Transverse colon (tissue), 4 donors: ENCODE data around the gene SEMA6B. TPM values are rescaled to one million over a fixed set of nuclear protein-coding genes. Genes with fewer than 3 reads are reported as not detected.

ENCODE experiments used
- DNase-seq: peaks from one replicate; pipeline ENCODE4 v3.0.0-alpha.2; 2019
- H3K27ac ChIP-seq, 4 donors: fragments of 200-600 bp; sonication (generic); 2 replicates each; pipeline ENCODE4 v1.5.1; 2016 to 2018; ENCODE audit warnings: inconsistent platforms in 4 of 4
- H3K27me3 ChIP-seq: fragments of 200-600 bp; sonication (generic); 2 replicates; pipeline ENCODE4 v1.5.1; 2017; ENCODE audit warnings: inconsistent platforms
- H3K36me3 ChIP-seq, 4 donors: fragments of 200-600 bp; sonication (generic); 2 replicates each; pipeline ENCODE4 v1.5.1; 2017 to 2019; ENCODE audit warnings: inconsistent platforms in 4 of 4
- H3K4me1 ChIP-seq, 4 donors: fragments of 200-600 bp; sonication (generic); 2 replicates each; pipeline ENCODE4 v1.5.1; 2017 to 2020; ENCODE audit warnings: inconsistent platforms in 4 of 4
- H3K4me3 ChIP-seq, 4 donors: fragments of 200-600 bp; sonication (generic); 1 replicate in 1 of 4; 2 replicates in 3 of 4; pipeline versions ENCODE4 v1.5.1 to v1.6.1; 2017 to 2019; ENCODE audit warnings: inconsistent platforms in 4 of 4
- H3K9me3 ChIP-seq, 2 donors: fragments of 200-600 bp; sonication (generic); 2 replicates each; pipeline ENCODE4 v1.5.1; 2017 to 2019; ENCODE audit warnings: inconsistent platforms in 2 of 2
- EP300 ChIP-seq: sonication (generic); formaldehyde crosslinking; IDR thresholded peaks from one replicate; pipeline ENCODE4 v1.6.1; 2017; ENCODE audit warnings: antibody characterized with exemption, low read depth
- POLR2A ChIP-seq: fragments of 450-650 bp; IDR thresholded peaks from one replicate; pipeline ENCODE4 v1.6.1; 2016; ENCODE audit warnings: antibody characterized with exemption, mild to moderate bottlenecking, moderate library complexity
- POLR2AphosphoS5 ChIP-seq, 3 donors: sonication (generic); formaldehyde crosslinking; IDR thresholded peaks; one replicate each; pipeline ENCODE4 v1.6.1; 2016; ENCODE audit warnings: antibody characterized with exemption in 3 of 3
- WGBS, 2 donors: methylation state at CpG; one replicate each; pipeline ENCODE4 v1.1.5; 2018; ENCODE audit warnings: low coverage in 1 of 2; 5-methylcytosine and 5-hydroxymethylcytosine counted together
- in situ Hi-C, 4 donors: fragments of 200-750 bp; cut with MboI; loops; one replicate each; pipeline versions ENCODE4 v1.15.0 to v1.15.1; 2017; ENCODE audit warnings: low sequenced_read_pairs in 3 of 4, low pct_ligation_motif_present in 1 of 4, low pct_unique_long_range_greater_than_20kb in 1 of 4
- intact Hi-C: fragments of 100-400 bp; cut with DNase I; formaldehyde crosslinking; loops from one replicate; pipeline ENCODE4 v1.15.1; 2023; ENCODE audit warnings: low total_unique reads
- total RNA-seq, 4 donors: library from RNA; depleted of rRNA; stranded (reverse); fragments of >200 nt; gene quantifications; one replicate each; pipeline ENCODE4 v1.1.0, GENCODE V29; 2016
- TF ChIP-seq, protein P1 (sequence below), 5 experiments: fragments of 200-600 bp in 3 of 5; fragments of 450-650 bp in 2 of 5; sonication (generic) in 3 of 5; IDR thresholded peaks; 1 replicate in 2 of 5; 2 replicates in 3 of 5; pipeline ENCODE4 v1.5.1; 2016 to 2017; ENCODE audit warnings: antibody characterized with exemption in 5 of 5, inconsistent platforms in 3 of 5, mild to moderate bottlenecking in 2 of 5, moderate library complexity in 1 of 5

SEMA6B gene
- total RNA-seq, 4 donors from 2014 or later, result 1.00 to 4.1 (median 1.7) TPM

DNA sequence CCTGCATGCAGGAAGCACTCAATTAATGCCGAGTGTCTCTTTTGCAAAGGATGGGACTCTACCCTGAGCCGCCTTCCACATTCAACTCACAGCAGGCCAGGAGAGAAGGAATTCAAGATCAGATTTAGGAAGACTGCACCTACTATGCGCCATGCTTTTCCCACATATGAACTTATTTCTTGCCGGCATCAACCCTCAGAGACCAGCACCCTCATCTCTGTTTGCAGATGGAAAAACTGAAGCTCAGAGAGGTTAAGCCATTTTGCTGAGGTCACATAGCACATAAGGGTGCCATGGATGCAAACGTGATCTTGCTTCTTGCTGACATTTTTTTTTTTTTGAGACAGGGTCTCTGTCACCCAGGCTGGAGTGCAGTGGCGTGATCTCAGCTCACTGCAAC lies 14.2 kb upstream of the SEMA6B start:
- intact Hi-C loops (no loop called here), in situ Hi-C loops (loop anchor here in 3 of 4 donors (10.0 kb wide), 1 partner anchor 51 kb away; no protein-coding TSS in a partner anchor)
- 65 to 72% methylated on average over 5 to 6 of the region's 6 CpGs for WGBS, 2 donors
- no peak for DNase-seq
- Histone ChIP-seq H3K27me3 (peaks cover 64% of the 10 kb centered on the region), H3K36me3 (no peaks in the 10 kb centered on the region), H3K9me3 (no peaks in the 10 kb centered on the region), H3K4me1 (no peaks in the 10 kb centered on the region), H3K27ac (no peak overlapping the region), H3K4me3 (no peak overlapping the region)
- no peak for TF ChIP-seq POLR2A
- TF ChIP-seq, protein P1, sequence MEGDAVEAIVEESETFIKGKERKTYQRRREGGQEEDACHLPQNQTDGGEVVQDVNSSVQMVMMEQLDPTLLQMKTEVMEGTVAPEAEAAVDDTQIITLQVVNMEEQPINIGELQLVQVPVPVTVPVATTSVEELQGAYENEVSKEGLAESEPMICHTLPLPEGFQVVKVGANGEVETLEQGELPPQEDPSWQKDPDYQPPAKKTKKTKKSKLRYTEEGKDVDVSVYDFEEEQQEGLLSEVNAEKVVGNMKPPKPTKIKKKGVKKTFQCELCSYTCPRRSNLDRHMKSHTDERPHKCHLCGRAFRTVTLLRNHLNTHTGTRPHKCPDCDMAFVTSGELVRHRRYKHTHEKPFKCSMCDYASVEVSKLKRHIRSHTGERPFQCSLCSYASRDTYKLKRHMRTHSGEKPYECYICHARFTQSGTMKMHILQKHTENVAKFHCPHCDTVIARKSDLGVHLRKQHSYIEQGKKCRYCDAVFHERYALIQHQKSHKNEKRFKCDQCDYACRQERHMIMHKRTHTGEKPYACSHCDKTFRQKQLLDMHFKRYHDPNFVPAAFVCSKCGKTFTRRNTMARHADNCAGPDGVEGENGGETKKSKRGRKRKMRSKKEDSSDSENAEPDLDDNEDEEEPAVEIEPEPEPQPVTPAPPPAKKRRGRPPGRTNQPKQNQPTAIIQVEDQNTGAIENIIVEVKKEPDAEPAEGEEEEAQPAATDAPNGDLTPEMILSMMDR (IDR thresholded peaks at IDR 0.05), result no peak
- no peak for TF ChIP-seq EP300
- TF ChIP-seq POLR2AphosphoS5 (IDR thresholded peaks at IDR 0.05), result no peak

DNA sequence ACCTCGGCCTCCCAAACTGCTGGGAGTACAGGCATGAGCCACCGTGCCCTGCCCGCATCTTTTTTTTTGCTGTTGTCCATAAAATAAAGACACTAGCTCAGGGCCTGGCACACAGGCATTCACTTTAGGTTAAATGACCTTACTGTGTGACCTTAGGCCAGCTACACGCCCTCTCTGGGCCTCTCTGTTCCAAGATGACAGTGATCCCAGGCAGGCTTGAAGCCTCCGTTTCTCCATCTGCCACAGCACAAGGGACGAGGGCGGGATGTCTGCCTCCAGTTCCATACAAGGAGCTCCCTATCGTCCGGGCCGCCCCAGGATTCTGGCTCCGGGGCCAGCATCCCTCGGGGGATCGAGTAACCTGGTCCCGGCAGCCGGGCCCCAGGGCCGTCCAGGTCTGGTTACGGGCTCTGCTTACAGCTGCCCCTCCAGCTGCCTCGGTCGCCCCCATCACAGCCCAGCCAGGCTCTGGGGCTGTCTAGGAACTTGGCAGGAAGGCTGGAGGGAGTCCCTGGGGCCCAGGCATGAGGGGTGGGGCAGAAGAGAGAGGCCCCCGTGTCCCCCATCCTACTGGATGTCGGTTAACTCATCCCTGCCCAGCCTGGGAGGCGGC lies 11.9 kb upstream of the SEMA6B start:
- intact Hi-C loops, result no loop called here
- Histone ChIP-seq H3K4me3 (no peak overlapping the region), H3K27ac (no peak overlapping the region), H3K27me3 (peaks cover 41% of the 10 kb centered on the region), H3K36me3 (no peaks in the 10 kb centered on the region), H3K4me1 (no peaks in the 10 kb centered on the region), H3K9me3 (no peaks in the 10 kb centered on the region)
- WGBS, 2 donors, result 38% methylated on average over 22 of the region's 22 CpGs; no CpG with 5 or more reads in 1 of the 2 donors
- TF ChIP-seq POLR2A (no peak), EP300 (no peak), POLR2AphosphoS5 (IDR thresholded peaks at IDR 0.05) (no peak)
- TF ChIP-seq, protein P1 (IDR thresholded peaks at IDR 0.05), result no peak
- DNase-seq, result no peak
- in situ Hi-C loops, result loop anchor here in 3 of 4 donors (10.0 kb wide), 1 partner anchor 53 kb away; no protein-coding TSS in a partner anchor

DNA sequence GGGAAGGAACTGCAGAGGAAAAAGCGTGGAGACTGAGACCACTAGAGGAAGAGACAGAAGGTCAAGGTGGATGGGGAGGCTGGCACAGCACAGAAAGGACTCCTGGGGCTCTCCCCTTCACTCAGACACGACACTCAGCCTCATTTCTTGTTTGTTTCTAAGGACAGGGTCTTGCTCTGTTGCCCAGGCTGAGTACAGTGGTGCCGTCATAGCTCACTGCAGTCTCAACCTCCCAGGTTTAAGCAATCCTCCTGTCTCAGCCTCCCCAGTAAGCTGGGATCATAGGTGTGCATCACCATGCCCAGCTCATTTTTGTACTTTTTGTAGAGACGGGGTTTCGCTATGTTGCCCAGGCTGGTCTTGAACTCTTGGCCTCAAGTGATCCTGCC lies 11.4 kb upstream of the SEMA6B start:
- H3K9me3 ChIP-seq, result no peaks in the 10 kb centered on the region
- WGBS, 2 donors, result 79% methylated on average over 5 of the region's 5 CpGs; no CpG with 5 or more reads in 1 of the 2 donors
- no peak overlapping the region for H3K4me3 ChIP-seq
- no peaks in the 10 kb centered on the region for H3K4me1 ChIP-seq
- H3K36me3 ChIP-seq, result no peaks in the 10 kb centered on the region
- H3K27ac ChIP-seq, result no peak overlapping the region
- intact Hi-C loops, result no loop called here
- no peak for DNase-seq
- TF ChIP-seq POLR2AphosphoS5 (IDR thresholded peaks at IDR 0.05) (no peak), POLR2A (no peak), EP300 (no peak)
- TF ChIP-seq, protein P1 (IDR thresholded peaks at IDR 0.05), result no peak
- in situ Hi-C loops, result loop anchor here in 3 of 4 donors (10.0 kb wide), 1 partner anchor 54 kb away; no protein-coding TSS in a partner anchor
- peaks cover 36% of the 10 kb centered on the region for H3K27me3 ChIP-seq

DNA sequence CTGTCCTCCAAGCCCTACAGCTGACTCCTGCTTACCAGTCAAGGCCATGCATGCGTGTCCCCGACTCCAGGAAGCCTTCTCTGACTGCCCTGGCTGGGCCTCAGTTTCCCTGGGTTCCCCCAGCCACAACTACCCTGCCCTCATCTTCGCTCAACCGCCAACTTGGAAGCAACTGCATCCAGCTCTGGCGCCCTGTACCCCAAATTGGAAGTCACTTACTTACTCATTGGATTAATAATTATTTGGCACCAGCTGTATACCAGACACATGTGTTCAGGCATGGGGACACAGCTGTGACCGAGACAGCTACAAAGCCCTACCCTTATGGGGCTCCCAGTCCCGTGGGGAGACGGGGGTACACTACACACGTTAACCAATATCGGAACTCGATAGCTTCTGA lies 10.9 kb upstream of the SEMA6B start:
- TF ChIP-seq, protein P1 (IDR thresholded peaks at IDR 0.05), result no peak
- TF ChIP-seq EP300 (no peak), POLR2AphosphoS5 (IDR thresholded peaks at IDR 0.05) (no peak), POLR2A (no peak)
- no peaks in the 10 kb centered on the region for H3K4me1 ChIP-seq
- no peaks in the 10 kb centered on the region for H3K36me3 ChIP-seq
- 72 to 83% methylated on average over 6 to 11 of the region's 11 CpGs for WGBS, 2 donors
- DNase-seq, result no peak
- no peak overlapping the region for H3K4me3 ChIP-seq
- peaks cover 31% of the 10 kb centered on the region for H3K27me3 ChIP-seq
- H3K27ac ChIP-seq, result no peak overlapping the region
- no peaks in the 10 kb centered on the region for H3K9me3 ChIP-seq
- intact Hi-C loops, result no loop called here
- in situ Hi-C loops, result loop anchor here in 3 of 4 donors (10.0 kb wide), 1 partner anchor 54 kb away; no protein-coding TSS in a partner anchor
